Right renal cortex interstitium (tissue), 3 donors: ENCODE results near the gene BMP2K. TPM values are rescaled to one million over a fixed set of nuclear protein-coding genes. Genes with fewer than 3 reads are reported as not detected.
A peak's percentile ranks its signal among the peaks of the same experiment; 100 is the strongest.
"Not testable (repeated sequence)": the region's sequence is repeated elsewhere in the genome, so short reads cannot be mapped to it uniquely, and the experiment has no call there.

Source experiments
- DNase-seq, 3 donors: peaks; one replicate each; pipeline ENCODE4 v3.0.0-alpha.2; 2013; ENCODE audit warnings: low read depth in 3 of 3, low spot score in 2 of 3
- polyA plus RNA-seq, 3 donors: library from polyadenylated mRNA; unstranded; fragments of 120-200 nt; gene quantifications; one replicate each; pipeline ENCODE4 v1.2.1, GENCODE V29; 2013; ENCODE audit not compliant: insufficient read length in 3 of 3

BMP2K gene
- polyA plus RNA-seq, 3 donors, result 25.1 to 27.1 (median 25.5) TPM

DNA sequence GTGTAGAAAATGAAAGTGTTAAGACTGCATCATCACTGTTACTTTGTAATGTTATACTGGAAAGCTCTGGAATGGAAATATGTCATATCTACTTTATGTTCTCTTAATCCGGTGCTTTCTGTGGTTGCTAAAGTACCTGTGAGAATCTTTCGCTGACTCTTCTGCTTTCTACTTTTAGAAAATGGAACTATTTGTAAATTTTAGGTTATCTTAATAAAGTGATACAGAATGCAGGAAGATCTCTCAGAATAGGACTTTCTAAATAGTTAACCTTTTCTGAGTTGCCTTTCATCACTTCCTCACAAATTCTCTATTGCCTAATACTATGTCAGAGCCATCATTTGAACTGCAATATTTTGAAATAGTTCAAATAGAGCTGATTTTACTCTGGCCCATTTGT, 69.3 kb downstream of the BMP2K start:
- DNase-seq, result no peak

DNA sequence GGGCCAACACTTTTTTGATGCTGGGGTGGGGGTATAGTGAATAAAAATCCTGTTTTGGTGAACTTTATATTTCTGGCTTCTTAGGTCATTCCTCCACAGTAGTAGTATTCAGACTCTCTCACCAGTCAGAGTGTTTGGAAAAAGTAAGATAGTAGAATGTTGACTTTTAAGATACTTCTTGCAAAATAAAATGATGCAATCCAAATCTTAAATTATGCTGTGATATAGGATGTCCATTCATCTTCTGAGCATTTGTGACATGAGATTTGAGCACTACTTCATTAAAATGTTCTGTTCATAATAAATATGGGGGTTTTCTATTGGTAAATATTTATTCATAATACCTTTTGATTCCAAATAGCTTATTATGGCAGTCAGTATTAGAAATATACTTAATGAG, 70.1 kb downstream of the BMP2K start:
- DNase-seq, result no peak

GRCh38 chr4:78862314-78862737, 86.2 kb downstream of the BMP2K start:
- no peak for DNase-seq

DNA sequence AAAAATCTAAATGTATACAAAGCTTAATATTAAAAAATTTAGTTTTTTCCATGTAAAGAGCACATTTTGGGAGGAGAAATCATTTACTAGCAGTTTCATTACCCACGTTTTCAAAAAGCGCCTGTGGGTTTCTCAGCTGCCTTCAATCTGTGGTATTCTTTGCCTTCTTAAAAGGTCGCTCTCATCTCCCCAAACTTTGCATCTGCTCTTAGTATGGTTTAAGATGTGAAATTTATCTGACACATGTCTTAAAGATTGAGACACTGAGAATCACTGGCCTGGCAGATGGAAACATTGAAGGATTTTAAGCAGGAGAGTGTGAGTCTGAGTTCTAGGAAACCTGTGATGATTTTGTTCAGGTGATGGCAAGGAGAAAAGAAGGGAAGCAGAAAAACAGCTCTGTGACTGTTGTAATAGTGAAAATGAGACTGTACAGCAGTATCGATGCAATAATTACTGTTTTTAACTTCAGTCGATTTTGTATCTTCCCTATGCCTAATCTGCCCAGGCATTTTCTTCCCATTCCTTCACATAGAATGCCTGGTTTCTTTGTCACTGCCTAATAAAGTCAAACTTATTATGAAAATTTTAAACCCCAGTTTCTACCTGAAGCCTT, 87.2 kb downstream of the BMP2K start:
- DNase-seq, result no peak

DNA sequence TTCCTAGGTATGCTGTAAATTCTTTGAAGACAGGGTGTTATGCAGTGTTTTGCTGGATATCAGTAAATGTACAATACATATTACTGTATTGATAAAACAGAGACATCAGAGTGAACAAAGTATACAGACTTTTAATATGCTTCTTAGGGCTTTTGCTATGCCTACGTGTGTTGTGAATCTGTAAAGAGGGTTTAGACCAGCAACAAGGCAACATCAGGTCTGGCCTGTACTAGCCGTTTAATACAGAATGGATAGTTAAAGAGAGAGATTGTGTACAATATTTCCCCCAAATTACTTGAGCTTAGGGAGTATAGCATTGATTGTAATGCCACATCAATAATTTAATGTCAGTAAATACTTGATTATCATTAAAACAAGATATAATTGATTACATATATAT, 87.8 kb downstream of the BMP2K start:
- no peak for DNase-seq

GRCh38 chr4:78864405-78865024, 88.4 kb downstream of the BMP2K start:
- peak; percentile 58 to 62 (median 60) for DNase-seq

DNA sequence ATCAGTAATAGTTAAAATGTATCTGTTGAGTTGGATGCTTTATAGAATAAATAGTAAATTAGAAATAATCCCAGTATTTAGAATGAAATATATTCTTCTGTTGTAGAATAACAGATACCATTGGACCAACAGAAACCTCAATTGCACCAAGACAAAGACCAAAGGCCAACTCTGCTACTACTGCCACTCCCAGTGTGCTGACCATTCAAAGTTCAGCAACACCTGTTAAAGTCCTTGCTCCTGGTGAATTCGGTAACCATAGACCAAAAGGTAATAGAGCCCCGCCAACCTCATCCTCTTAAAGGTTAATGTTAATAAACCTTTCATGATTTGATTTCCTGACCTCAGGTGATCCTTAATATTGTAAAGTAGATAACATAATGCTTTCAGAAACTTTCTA, 89.3 kb downstream of the BMP2K start:
- DNase-seq, result no peak

GRCh38 chr4:78868712-78869111, 92.6 kb downstream of the BMP2K start:
- not testable (repeated sequence) for DNase-seq

DNA sequence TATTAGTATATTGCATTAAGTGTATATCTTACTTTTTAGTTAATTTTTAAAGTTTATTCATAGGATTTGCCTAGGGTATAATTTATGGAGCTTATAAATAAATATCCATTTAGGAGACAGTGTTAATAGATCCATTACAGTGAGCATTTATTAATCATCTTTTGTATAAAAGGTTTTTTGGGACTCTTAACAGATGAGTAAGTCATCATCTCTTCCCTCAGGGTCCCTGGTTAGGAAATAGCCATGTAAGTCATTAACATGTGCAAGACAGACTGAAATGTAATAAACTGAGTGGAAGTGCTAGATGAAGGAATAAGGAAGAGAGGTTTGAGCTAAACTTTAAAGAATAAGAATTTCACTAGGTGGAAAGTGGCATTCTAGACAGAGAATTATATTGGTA, 93.9 kb downstream of the BMP2K start:
- DNase-seq, result no peak

GRCh38 chr4:78876568-78877320, 100.6 kb downstream of the BMP2K start:
- no peak for DNase-seq

GRCh38 chr4:78878031-78878430, 101.9 kb downstream of the BMP2K start:
- no peak for DNase-seq

- DNase-seq, result no peak
These were observed 104.8 kb downstream of the BMP2K start for GRCh38 chr4:78880874-78881492.

DNA sequence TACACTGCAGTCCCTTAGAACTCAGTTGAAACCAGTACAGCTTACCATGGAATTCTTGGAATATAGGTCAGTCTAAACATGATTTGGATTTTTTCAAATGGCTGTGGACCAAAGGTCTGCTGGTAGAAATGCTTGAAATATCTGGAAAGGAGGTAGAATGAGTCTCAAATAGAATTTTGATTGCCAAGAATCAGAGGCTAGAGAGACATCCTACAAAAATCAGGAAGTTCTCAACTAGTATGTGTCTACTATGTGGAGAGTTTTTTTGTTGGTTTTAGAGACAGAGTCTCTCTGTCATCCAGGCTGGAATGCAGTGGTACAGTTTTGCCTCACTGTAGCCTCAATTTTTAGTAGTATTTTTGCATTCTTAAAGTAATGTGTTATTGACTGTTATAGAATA, 109.4 kb downstream of the BMP2K start:
- no peak for DNase-seq

- DNase-seq, result no peak
These were observed 113.8 kb downstream of the BMP2K start for GRCh38 chr4:78889955-78890354.

GRCh38 chr4:78899302-78899701, 123.2 kb downstream of the BMP2K start:
- DNase-seq, result no peak

- DNase-seq, result no peak
These were observed 125.7 kb downstream of the BMP2K start for GRCh38 chr4:78901882-78902281.

DNA sequence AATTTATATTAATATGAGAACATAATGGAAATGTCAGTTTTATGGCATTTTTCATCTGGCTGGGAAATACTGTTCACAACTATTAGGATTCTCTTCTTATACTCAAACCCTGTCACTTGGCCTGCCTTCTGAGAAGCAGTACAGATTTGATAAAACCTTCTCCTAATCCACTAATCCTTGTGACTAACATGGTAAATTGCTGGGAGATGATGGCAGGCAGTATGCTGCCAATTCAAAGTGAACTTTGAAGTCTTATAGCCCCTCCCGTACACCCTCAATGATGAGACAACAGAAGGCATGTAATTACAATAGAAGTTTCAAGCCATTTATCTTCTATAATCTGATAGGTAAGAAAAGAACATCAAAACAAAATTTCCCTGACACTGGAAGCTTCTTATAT, 126.1 kb downstream of the BMP2K start:
- DNase-seq, result no peak

DNA sequence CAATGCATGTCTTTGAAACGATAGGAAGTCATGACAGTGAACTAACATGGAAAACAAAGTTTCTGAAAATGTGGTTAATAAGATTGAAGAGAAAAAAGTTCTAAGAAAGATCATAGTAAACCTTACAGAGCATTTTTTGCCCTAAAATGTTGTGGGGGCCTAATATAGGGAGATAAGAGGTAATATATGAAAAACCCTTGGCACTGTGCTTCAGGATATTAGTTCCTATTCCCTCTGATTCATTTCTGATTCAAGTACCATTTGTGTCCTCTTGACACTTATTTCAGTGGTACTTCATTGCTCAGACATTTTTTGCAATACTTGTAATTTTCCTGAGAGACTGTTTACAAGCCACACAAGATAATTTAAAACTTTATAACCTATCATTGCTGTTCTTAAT, 128.0 kb downstream of the BMP2K start:
- DNase-seq, result no peak

- no peak for DNase-seq
These were observed 131.5 kb downstream of the BMP2K start for GRCh38 chr4:78907638-78908037.

DNA sequence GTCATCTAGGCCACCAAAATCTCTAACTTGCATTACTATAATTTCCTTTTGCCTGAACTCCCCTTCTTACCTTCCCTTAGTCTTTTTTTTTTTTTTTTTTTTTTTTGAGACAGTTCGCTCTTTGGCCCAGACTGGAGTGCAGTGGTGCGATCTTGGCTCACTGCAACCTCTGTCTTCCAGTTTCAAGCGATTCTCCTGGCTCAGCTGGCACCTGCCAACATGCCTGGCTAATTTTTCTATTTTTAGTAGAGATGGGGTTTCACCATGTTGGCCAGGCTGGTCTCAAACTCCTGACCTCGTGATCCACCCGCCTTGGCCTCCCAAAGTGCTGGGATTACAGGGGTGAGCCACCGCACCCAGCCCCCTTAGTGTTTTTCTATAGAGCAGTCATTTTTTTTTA, 132.8 kb downstream of the BMP2K start:
- DNase-seq, result not testable (repeated sequence)

GRCh38 chr4:78910612-78911011, 134.5 kb downstream of the BMP2K start:
- DNase-seq, result no peak

DNA sequence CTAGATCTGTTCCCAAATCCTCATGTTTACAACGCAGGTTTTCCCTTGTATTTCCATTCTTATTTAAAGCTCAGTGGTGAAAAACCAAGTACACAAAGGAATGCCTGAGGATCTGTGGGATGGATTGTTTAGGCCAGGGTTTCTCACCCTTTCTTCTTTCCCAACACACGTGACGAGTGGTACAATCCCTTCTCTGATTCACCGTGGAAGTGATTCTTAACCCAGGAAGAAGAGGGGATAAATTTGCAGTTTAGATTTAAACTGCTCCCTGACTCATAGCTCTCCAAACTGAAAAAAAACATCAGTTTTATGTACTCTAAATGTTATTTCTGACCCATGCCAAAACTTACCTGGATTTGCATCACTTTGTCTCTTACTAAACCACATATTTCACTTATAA, 146.1 kb downstream of the BMP2K start:
- DNase-seq, result no peak
